ENCODE results near the gene ACVR1B.

- TF ChIP-seq POLR2AphosphoS5 (IDR thresholded peaks at IDR 0.05) (peak in 1 of 3 donors; percentile 26), CTCF (IDR thresholded peaks at IDR 0.05 in 8 of 11, conservative IDR thresholded peaks at IDR 0.05 in 3 of 11) (no peak)
These were observed 45.7 kb upstream of the ACVR1B start for GRCh38 chr12:51905471-51906429.

Data from spleen (tissue), 7 donors.